ENCODE results near the gene ATXN2. TPM values are rescaled to one million over a fixed set of nuclear protein-coding genes. Genes with fewer than 3 reads are reported as not detected.

The ATXN2 gene
- total RNA-seq, 4 donors from 2014 or later = 20.3 to 42.9 (median 25.9) TPM

GRCh38 chr12:111454311-111454710 lies 144.8 kb downstream of the ATXN2 start:
- no peak for TF ChIP-seq POLR2A (IDR thresholded peaks at IDR 0.05)
- TF ChIP-seq, protein P1, sequence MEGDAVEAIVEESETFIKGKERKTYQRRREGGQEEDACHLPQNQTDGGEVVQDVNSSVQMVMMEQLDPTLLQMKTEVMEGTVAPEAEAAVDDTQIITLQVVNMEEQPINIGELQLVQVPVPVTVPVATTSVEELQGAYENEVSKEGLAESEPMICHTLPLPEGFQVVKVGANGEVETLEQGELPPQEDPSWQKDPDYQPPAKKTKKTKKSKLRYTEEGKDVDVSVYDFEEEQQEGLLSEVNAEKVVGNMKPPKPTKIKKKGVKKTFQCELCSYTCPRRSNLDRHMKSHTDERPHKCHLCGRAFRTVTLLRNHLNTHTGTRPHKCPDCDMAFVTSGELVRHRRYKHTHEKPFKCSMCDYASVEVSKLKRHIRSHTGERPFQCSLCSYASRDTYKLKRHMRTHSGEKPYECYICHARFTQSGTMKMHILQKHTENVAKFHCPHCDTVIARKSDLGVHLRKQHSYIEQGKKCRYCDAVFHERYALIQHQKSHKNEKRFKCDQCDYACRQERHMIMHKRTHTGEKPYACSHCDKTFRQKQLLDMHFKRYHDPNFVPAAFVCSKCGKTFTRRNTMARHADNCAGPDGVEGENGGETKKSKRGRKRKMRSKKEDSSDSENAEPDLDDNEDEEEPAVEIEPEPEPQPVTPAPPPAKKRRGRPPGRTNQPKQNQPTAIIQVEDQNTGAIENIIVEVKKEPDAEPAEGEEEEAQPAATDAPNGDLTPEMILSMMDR (IDR thresholded peaks at IDR 0.05) = no peak
- no peak overlapping the region for H3K4me3 ChIP-seq (ENCODE audit: low read depth, poor library complexity, severe bottlenecking)
- intact Hi-C loops (cut with DNase I; ENCODE audit: low total_unique reads) = no loop called here
- DNase-seq (ENCODE audit: low spot score in 2 of 2) = peak in 1 of 2 donors; percentile 34
- 82 to 83% methylated on average over 4 of the region's 4 CpGs for WGBS, 2 donors

DNA sequence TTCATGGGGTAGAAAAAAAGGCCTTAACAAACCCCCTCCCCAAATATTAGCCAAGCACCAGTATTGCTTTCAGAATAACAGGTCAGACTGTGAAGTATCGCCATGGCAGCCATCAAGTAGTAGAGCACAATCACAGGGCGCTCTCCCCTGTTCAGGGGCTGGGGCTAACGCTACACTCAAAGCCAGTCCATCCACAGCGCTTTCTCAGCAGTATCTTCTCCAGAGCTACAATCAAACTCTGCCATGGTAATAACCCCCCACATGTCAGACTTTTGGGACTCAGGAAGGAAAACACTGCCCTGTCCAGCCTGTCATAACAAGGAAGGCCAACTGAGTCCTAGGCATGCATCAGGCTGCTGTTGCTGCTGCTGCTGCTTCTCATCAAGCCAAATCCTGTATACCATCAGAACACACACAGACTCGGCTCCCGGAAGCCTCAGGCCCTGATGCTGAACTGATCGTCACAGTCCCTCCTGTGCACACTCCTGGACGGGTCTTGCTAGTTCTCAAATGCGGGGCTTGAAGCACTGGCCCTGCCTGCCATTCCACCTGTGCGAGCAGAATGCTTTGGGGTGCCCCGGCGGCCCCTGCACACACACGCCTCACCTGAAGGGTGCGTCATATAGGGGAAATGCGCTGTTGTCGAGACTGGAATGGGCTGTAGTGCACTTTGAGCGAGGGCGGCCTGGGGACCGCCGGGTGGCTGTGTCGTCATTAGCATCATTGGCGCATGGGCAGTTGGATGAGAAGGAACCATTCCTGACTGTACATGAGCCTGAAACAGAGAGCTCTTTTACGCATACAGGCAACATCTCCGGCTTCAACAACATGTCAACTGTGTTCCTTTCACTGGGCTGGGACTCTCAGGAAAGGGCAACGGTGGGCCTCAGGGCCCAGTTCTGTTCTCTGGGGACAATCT lies 145.8 kb downstream of the ATXN2 start:
- intact Hi-C loops (cut with DNase I; ENCODE audit: low total_unique reads) = no loop called here

DNA sequence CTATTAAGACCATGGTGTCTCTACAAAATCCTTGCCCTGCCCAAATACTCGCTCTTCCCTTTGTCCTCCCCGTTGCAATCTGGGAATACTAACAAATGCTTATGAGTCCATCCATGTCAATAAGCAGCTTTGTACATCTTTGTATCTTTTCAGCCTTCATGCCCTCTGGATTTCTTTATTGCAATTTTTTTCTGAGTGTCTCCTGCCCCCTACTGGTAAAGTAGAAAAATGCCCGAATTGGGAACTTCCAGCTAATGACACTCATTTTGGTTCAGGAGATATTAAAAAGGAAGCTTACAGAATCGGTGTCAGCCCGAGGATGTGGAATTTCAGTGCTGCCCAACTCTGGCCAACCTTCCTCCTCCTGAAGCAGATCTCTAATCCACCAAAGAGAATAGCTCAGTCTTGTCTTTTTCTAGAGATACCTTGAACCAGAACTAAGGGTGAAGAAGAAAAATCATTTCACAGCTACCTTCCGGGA lies 147.4 kb downstream of the ATXN2 start:
- whole genome bisulfite sequencing, 2 donors = 30 to 33% methylated on average over 6 of the region's 6 CpGs
- TF ChIP-seq, protein P1 (IDR thresholded peaks at IDR 0.05) = no peak
- no peak for TF ChIP-seq POLR2A (IDR thresholded peaks at IDR 0.05)
- intact Hi-C loops (cut with DNase I; ENCODE audit: low total_unique reads) = no loop called here
- no peak overlapping the region for H3K4me3 ChIP-seq (ENCODE audit: low read depth, poor library complexity, severe bottlenecking)
- peak in 1 of 2 donors; percentile 54 for DNase-seq (ENCODE audit: low spot score in 2 of 2)

More for the DNA sequence above, 145.8 kb downstream of the ATXN2 start:
- no peak overlapping the region for H3K4me3 ChIP-seq (ENCODE audit: low read depth, poor library complexity, severe bottlenecking)
- 89 to 94% methylated on average over 25 of the region's 25 CpGs for WGBS, 2 donors
- DNase-seq (ENCODE audit: low spot score in 2 of 2) = peak in 1 of 2 donors; percentile 75
- no peak for TF ChIP-seq POLR2A (IDR thresholded peaks at IDR 0.05)
- TF ChIP-seq, protein P1 (IDR thresholded peaks at IDR 0.05) = no peak

- no peak overlapping the region for H3K4me3 ChIP-seq (ENCODE audit: low read depth, poor library complexity, severe bottlenecking)
- no peak for DNase-seq (ENCODE audit: low spot score in 2 of 2)
- intact Hi-C loops (cut with DNase I; ENCODE audit: low total_unique reads) = no loop called here
- TF ChIP-seq, protein P1 (IDR thresholded peaks at IDR 0.05) = no peak
- TF ChIP-seq POLR2A (IDR thresholded peaks at IDR 0.05) = no peak
- WGBS, 2 donors = 67 to 81% methylated on average over 1 of the region's 1 CpG
Measured at GRCh38 chr12:111451232-111451631, 147.9 kb downstream of the ATXN2 start.

- peak; percentile 7 to 71 for DNase-seq (ENCODE audit: low spot score in 2 of 2)
- WGBS, 2 donors = 74 to 87% methylated on average over 4 of the region's 4 CpGs
- TF ChIP-seq, protein P1 (IDR thresholded peaks at IDR 0.05) = no peak
- TF ChIP-seq POLR2A (IDR thresholded peaks at IDR 0.05) = no peak
- intact Hi-C loops (cut with DNase I; ENCODE audit: low total_unique reads) = no loop called here
- H3K4me3 ChIP-seq (ENCODE audit: low read depth, poor library complexity, severe bottlenecking) = no peak overlapping the region
Measured at GRCh38 chr12:111450676-111451075, 148.4 kb downstream of the ATXN2 start.
